ENCODE measurements around the gene KBTBD12.

KBTBD12 gene

DNA sequence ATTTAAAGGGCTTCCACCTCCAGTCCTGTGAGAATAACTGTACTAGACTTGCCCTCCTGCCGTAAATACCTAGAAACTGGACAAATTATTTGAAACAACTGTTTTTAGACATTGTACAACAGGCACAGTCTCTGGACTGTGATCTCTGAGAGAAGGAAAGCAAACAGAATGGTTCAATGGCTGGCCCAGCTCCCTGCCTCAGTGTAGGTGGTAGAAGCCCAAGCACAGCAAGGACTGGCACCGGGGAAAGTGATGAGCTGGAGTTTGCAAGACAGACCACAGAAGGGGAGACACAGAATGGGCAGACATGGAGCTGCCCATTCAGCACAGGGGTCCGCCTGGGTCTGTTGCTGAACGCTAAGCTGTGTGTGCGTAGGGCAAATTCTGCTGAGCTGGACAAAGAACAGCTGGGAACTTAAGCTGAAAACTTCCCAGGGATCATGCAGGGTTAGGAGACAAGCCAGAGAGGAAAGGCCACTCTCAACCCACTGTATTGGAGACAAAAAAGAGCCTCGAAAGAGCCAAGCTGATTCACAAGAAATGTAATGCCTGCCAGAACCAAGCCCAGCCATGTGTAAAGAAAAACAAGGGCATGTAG lies 84.6 kb downstream of the KBTBD12 start:
- H3K9ac ChIP-seq (ENCODE audit: low read length): no peak overlapping the region
- no peaks in the 10 kb centered on the region for H4K20me1 ChIP-seq (ENCODE audit: insufficient read depth, low read length)
- H3F3A ChIP-seq (ENCODE audit: insufficient read depth, low read length): no peaks in the 10 kb centered on the region
- no peak overlapping the region for H3K4me3 ChIP-seq (ENCODE audit: low read length)
- no peaks in the 10 kb centered on the region for H3K27me3 ChIP-seq (replicated peaks; ENCODE audit: insufficient read depth, low read length)
- no peak overlapping the region for H3K4me2 ChIP-seq (ENCODE audit: low read depth, low read length)
- H3K36me3 ChIP-seq (replicated peaks; ENCODE audit: insufficient read depth, low read length): no peaks in the 10 kb centered on the region
- no peak overlapping the region for H2AFZ ChIP-seq (ENCODE audit: low read length)
- no peak for DNase-seq
- TF ChIP-seq EZH2phosphoT487 (IDR thresholded peaks at IDR 0.05; ENCODE audit: low read length): no peak
- H3K9me2 ChIP-seq (replicated peaks; ENCODE audit: insufficient read depth, low read length): no peaks in the 10 kb centered on the region
- H3K9me3 ChIP-seq (replicated peaks; ENCODE audit: insufficient read depth, low read length): no peaks in the 10 kb centered on the region
- no peak overlapping the region for H3K27ac ChIP-seq (ENCODE audit: low read length)
- H3K4me1 ChIP-seq (ENCODE audit: low read length): no peaks in the 10 kb centered on the region
- H3K79me2 ChIP-seq (ENCODE audit: low read length): no peaks in the 10 kb centered on the region

DNA sequence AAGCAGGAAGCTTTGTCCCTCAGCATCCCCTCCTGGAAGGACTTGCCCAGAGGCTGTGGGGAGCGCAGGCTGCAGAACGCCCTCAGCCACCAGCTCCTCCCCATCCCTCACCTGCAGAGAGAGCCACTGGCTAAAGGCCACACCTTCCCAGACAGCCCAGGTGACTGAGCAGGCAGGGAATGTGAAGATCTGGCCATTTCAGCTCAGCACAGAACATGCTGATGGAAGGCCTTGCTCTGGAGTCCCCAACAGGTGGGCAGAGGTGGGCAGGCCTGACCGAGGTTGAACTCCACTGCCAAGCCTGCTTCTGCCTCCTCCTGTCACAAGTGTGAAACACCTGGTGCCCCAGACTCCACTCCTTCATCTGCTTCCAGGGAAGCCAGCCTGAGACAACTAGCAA lies 86.5 kb downstream of the KBTBD12 start:
- Histone ChIP-seq H3K79me2 (ENCODE audit: low read length) (no peaks in the 10 kb centered on the region), H2AFZ (ENCODE audit: low read length) (no peak overlapping the region), H3K27ac (ENCODE audit: low read length) (no peak overlapping the region), H3K9ac (ENCODE audit: low read length) (no peak overlapping the region), H3K4me3 (ENCODE audit: low read length) (no peak overlapping the region), H3K9me2 (replicated peaks; ENCODE audit: insufficient read depth, low read length) (no peaks in the 10 kb centered on the region), H4K20me1 (ENCODE audit: insufficient read depth, low read length) (no peaks in the 10 kb centered on the region), H3K9me3 (replicated peaks; ENCODE audit: insufficient read depth, low read length) (no peaks in the 10 kb centered on the region), H3K4me2 (ENCODE audit: low read depth, low read length) (no peak overlapping the region), H3K27me3 (replicated peaks; ENCODE audit: insufficient read depth, low read length) (no peaks in the 10 kb centered on the region), H3K36me3 (replicated peaks; ENCODE audit: insufficient read depth, low read length) (no peaks in the 10 kb centered on the region), H3K4me1 (ENCODE audit: low read length) (no peaks in the 10 kb centered on the region), H3F3A (ENCODE audit: insufficient read depth, low read length) (no peaks in the 10 kb centered on the region)
- no peak for DNase-seq
- TF ChIP-seq EZH2phosphoT487 (IDR thresholded peaks at IDR 0.05; ENCODE audit: low read length): no peak
- no peak for TF ChIP-seq EZH2 (optimal IDR thresholded peaks at IDR 0.05; ENCODE audit: low read depth, low read length)
- TF ChIP-seq, protein P1, sequence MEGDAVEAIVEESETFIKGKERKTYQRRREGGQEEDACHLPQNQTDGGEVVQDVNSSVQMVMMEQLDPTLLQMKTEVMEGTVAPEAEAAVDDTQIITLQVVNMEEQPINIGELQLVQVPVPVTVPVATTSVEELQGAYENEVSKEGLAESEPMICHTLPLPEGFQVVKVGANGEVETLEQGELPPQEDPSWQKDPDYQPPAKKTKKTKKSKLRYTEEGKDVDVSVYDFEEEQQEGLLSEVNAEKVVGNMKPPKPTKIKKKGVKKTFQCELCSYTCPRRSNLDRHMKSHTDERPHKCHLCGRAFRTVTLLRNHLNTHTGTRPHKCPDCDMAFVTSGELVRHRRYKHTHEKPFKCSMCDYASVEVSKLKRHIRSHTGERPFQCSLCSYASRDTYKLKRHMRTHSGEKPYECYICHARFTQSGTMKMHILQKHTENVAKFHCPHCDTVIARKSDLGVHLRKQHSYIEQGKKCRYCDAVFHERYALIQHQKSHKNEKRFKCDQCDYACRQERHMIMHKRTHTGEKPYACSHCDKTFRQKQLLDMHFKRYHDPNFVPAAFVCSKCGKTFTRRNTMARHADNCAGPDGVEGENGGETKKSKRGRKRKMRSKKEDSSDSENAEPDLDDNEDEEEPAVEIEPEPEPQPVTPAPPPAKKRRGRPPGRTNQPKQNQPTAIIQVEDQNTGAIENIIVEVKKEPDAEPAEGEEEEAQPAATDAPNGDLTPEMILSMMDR (IDR thresholded peaks at IDR 0.05; ENCODE audit: low read length): no peak

DNA sequence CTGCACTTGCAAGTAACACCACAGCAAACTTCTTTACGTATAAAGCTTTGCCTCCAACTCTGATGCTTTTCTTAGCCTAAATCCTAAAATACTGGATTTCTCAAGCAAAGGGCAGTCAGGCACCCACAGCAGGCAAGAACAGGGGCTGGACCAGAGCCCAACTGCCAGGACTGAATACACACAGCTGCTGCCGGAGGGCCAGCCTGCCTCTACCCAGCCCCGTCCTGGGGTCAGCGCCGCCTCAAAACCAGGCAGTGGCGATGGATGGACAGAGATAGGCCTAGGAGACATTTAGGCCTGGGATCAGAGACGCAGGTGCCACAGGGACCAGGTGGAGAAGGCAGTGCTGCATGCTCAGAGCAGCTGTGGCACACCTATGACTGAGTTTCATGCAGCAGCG lies 89.6 kb downstream of the KBTBD12 start:
- H3K79me2 ChIP-seq (ENCODE audit: low read length): no peaks in the 10 kb centered on the region
- TF ChIP-seq, protein P1 (IDR thresholded peaks at IDR 0.05; ENCODE audit: low read length): no peak
- TF ChIP-seq EZH2phosphoT487 (IDR thresholded peaks at IDR 0.05; ENCODE audit: low read length) (no peak), EZH2 (optimal IDR thresholded peaks at IDR 0.05; ENCODE audit: low read depth, low read length) (no peak)
- no peak overlapping the region for H3K9ac ChIP-seq (ENCODE audit: low read length)
- no peaks in the 10 kb centered on the region for H3K36me3 ChIP-seq (replicated peaks; ENCODE audit: insufficient read depth, low read length)
- no peak overlapping the region for H3K27ac ChIP-seq (ENCODE audit: low read length)
- H3K4me2 ChIP-seq (ENCODE audit: low read depth, low read length): no peak overlapping the region
- DNase-seq: no peak
- no peaks in the 10 kb centered on the region for H4K20me1 ChIP-seq (ENCODE audit: insufficient read depth, low read length)
- H3K4me1 ChIP-seq (ENCODE audit: low read length): no peaks in the 10 kb centered on the region
- no peak overlapping the region for H3K4me3 ChIP-seq (ENCODE audit: low read length)
- H2AFZ ChIP-seq (ENCODE audit: low read length): no peak overlapping the region
- H3K9me3 ChIP-seq (replicated peaks; ENCODE audit: insufficient read depth, low read length): no peaks in the 10 kb centered on the region
- H3K27me3 ChIP-seq (replicated peaks; ENCODE audit: insufficient read depth, low read length): no peaks in the 10 kb centered on the region
- H3F3A ChIP-seq (ENCODE audit: insufficient read depth, low read length): no peaks in the 10 kb centered on the region
- H3K9me2 ChIP-seq (replicated peaks; ENCODE audit: insufficient read depth, low read length): no peaks in the 10 kb centered on the region
